Measurements from ENCODE around the gene CANT1. TPM values are rescaled to one million over a fixed set of nuclear protein-coding genes. Genes with fewer than 3 reads are reported as not detected.

CANT1 gene
- total and polyA plus RNA-seq, 2 of the 13 experiments (the other 11 are each of a cell fraction or from before 2014, with no cell fraction given) = 34.1 to 42.1 TPM

GRCh38 chr17:79026376-79027273 is 17.1 kb upstream of the CANT1 start (continued):
- TF ChIP-seq ZNF263 (CRISPR knock-in tag; IDR thresholded peaks at IDR 0.05) (peak; percentile 73; the same call in 1 of the 2 replicates), TAF1 (CRISPR knock-in tag; IDR thresholded peaks at IDR 0.05) (peak; percentile 70), NONO (IDR thresholded peaks at IDR 0.05) (no peak), NONO (CRISPR knock-in tag; conservative IDR thresholded peaks at IDR 0.05) (no peak), FOSL2 (CRISPR knock-in tag; IDR thresholded peaks at IDR 0.05) (peak; percentile 98), ISL2 (CRISPR knock-in tag; IDR thresholded peaks at IDR 0.05) (peak; percentile 82), BHLHE40 (IDR thresholded peaks at IDR 0.05; ENCODE audit: low read length) (no peak; the same call in 1 of the 2 replicates), CCDC6 (CRISPR knock-in tag; IDR thresholded peaks at IDR 0.05) (peak; percentile 94), ZNF747 (CRISPR knock-in tag; IDR thresholded peaks at IDR 0.05; ENCODE audit: borderline replicate concordance) (no peak; the same call in 1 of the 2 replicates), ARID3A (IDR thresholded peaks at IDR 0.05; ENCODE audit: low read depth, low read length) (peak; percentile 94), AHR (CRISPR knock-in tag; IDR thresholded peaks at IDR 0.05) (no peak), ZNF776 (CRISPR knock-in tag; IDR thresholded peaks at IDR 0.05) (0 out of 2 replicates have a peak, but pooled peaks have one; percentile 60), KAT2B (IDR thresholded peaks at IDR 0.05; ENCODE audit: borderline replicate concordance, low read depth, low read length) (no peak), ATF4 (CRISPR knock-in tag; IDR thresholded peaks at IDR 0.05) (no peak; a peak in 1 of 4 replicates), FOXJ3 (CRISPR knock-in tag; IDR thresholded peaks at IDR 0.05; ENCODE audit: borderline replicate concordance) (peak; percentile 86; the same call in 1 of the 2 replicates)
- TF ChIP-seq, protein P1, sequence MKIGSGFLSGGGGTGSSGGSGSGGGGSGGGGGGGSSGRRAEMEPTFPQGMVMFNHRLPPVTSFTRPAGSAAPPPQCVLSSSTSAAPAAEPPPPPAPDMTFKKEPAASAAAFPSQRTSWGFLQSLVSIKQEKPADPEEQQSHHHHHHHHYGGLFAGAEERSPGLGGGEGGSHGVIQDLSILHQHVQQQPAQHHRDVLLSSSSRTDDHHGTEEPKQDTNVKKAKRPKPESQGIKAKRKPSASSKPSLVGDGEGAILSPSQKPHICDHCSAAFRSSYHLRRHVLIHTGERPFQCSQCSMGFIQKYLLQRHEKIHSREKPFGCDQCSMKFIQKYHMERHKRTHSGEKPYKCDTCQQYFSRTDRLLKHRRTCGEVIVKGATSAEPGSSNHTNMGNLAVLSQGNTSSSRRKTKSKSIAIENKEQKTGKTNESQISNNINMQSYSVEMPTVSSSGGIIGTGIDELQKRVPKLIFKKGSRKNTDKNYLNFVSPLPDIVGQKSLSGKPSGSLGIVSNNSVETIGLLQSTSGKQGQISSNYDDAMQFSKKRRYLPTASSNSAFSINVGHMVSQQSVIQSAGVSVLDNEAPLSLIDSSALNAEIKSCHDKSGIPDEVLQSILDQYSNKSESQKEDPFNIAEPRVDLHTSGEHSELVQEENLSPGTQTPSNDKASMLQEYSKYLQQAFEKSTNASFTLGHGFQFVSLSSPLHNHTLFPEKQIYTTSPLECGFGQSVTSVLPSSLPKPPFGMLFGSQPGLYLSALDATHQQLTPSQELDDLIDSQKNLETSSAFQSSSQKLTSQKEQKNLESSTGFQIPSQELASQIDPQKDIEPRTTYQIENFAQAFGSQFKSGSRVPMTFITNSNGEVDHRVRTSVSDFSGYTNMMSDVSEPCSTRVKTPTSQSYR (CRISPR knock-in tag; IDR thresholded peaks at IDR 0.05; ENCODE audit: borderline replicate concordance) = peak; percentile 91
- TF ChIP-seq, protein P2, sequence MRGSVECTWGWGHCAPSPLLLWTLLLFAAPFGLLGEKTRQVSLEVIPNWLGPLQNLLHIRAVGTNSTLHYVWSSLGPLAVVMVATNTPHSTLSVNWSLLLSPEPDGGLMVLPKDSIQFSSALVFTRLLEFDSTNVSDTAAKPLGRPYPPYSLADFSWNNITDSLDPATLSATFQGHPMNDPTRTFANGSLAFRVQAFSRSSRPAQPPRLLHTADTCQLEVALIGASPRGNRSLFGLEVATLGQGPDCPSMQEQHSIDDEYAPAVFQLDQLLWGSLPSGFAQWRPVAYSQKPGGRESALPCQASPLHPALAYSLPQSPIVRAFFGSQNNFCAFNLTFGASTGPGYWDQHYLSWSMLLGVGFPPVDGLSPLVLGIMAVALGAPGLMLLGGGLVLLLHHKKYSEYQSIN (CRISPR knock-in tag; IDR thresholded peaks at IDR 0.05; ENCODE audit: borderline replicate concordance) = no peak
- TF ChIP-seq, protein P3, sequence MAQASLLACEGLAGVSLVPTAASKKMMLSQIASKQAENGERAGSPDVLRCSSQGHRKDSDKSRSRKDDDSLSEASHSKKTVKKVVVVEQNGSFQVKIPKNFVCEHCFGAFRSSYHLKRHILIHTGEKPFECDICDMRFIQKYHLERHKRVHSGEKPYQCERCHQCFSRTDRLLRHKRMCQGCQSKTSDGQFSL (CRISPR knock-in tag; IDR thresholded peaks at IDR 0.05) = peak; percentile 96
- TF ChIP-seq, protein P4, sequence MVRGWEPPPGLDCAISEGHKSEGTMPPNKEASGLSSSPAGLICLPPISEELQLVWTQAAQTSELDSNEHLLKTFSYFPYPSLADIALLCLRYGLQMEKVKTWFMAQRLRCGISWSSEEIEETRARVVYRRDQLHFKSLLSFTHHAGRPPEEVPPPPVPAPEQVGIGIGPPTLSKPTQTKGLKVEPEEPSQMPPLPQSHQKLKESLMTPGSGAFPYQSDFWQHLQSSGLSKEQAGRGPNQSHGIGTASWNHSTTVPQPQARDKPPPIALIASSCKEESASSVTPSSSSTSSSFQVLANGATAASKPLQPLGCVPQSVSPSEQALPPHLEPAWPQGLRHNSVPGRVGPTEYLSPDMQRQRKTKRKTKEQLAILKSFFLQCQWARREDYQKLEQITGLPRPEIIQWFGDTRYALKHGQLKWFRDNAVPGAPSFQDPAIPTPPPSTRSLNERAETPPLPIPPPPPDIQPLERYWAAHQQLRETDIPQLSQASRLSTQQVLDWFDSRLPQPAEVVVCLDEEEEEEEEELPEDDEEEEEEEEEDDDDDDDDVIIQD (CRISPR knock-in tag; IDR thresholded peaks at IDR 0.05; ENCODE audit: low read depth) = 0 out of 2 replicates have a peak, but pooled peaks have one; percentile 20
